Measurements from ENCODE around the gene HSPA12B. TPM values are rescaled to one million over a fixed set of nuclear protein-coding genes. Genes with fewer than 3 reads are reported as not detected.

HSPA12B gene
- total and polyA plus RNA-seq, 2 of the 8 experiments (the other 6 are each of a cell fraction or from before 2014, with no cell fraction given) = 2.2 to 4.3 TPM

DNA sequence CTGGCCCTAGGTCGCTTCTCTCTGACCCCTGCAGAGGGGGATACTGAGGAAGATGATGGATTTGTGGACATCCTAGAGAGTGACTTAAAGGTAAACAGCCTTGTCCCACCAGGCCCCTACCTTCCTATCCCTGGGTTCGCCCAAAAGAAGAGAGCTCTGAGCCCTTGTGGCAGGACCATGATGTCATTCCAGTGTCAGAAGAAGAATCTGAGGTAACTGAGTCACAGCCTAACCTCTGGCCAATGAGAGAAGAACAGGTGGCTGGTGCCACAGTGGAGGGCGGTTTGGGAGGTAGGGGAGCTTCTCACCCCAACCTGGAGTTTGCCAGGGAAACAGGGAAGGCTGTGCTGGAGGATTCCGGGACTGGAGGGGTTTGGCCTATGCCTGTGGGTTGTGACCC lies 68.8 kb downstream of the HSPA12B start (continued):
- TF ChIP-seq, protein P1, sequence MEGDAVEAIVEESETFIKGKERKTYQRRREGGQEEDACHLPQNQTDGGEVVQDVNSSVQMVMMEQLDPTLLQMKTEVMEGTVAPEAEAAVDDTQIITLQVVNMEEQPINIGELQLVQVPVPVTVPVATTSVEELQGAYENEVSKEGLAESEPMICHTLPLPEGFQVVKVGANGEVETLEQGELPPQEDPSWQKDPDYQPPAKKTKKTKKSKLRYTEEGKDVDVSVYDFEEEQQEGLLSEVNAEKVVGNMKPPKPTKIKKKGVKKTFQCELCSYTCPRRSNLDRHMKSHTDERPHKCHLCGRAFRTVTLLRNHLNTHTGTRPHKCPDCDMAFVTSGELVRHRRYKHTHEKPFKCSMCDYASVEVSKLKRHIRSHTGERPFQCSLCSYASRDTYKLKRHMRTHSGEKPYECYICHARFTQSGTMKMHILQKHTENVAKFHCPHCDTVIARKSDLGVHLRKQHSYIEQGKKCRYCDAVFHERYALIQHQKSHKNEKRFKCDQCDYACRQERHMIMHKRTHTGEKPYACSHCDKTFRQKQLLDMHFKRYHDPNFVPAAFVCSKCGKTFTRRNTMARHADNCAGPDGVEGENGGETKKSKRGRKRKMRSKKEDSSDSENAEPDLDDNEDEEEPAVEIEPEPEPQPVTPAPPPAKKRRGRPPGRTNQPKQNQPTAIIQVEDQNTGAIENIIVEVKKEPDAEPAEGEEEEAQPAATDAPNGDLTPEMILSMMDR (IDR thresholded peaks at IDR 0.05; ENCODE audit: control extremely low read depth in 1 of 3, insufficient read depth in 1 of 3, low read depth in 1 of 3, low read length in 3 of 3) = no peak
- TF ChIP-seq POLR2A (IDR thresholded peaks at IDR 0.05; ENCODE audit: control extremely low read depth in 1 of 2, low read depth in 2 of 2, low read length in 2 of 2) = no peak
- TF ChIP-seq, protein P2, sequence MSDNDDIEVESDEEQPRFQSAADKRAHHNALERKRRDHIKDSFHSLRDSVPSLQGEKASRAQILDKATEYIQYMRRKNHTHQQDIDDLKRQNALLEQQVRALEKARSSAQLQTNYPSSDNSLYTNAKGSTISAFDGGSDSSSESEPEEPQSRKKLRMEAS (IDR thresholded peaks at IDR 0.05) = no peak

Measured in H1 (cell line).